K562 (cell line): ENCODE results near the gene IFT25. TPM values are rescaled to one million over a fixed set of nuclear protein-coding genes. Genes with fewer than 3 reads are reported as not detected.

Experiments used
- CREB1 ChIP-seq, 2 experiments: sonication (generic) in 1 of 2; formaldehyde crosslinking in 1 of 2; IDR thresholded peaks; 2 replicates each; pipeline versions ENCODE4 v1.6.1 to v1.8.0; 2012 to 2022; ENCODE audit warnings: inconsistent platforms in 1 of 2, mild to moderate bottlenecking in 1 of 2, missing genetic modification reagents in 1 of 2, moderate library complexity in 1 of 2
- ELK1 ChIP-seq: sonication (generic); formaldehyde crosslinking; IDR thresholded peaks from 2 replicates; pipeline ENCODE4 v1.8.1; 2022; ENCODE audit warnings: missing genetic modification reagents
- FOXP4 ChIP-seq: sonication (generic); formaldehyde crosslinking; IDR thresholded peaks from 2 replicates; pipeline ENCODE4 v1.8.0; 2022; ENCODE audit warnings: mild to moderate bottlenecking, missing genetic modification reagents, borderline replicate concordance
- KDM1A ChIP-seq, 2 experiments: fragments of 450-650 bp; IDR thresholded peaks; 2 replicates each; pipeline ENCODE4 v1.6.1; 2016; ENCODE audit warnings: mild to moderate bottlenecking in 2 of 2
- MCM2 ChIP-seq: fragments of 450-650 bp; IDR thresholded peaks from 2 replicates; pipeline ENCODE4 v1.6.1; 2017; ENCODE audit warnings: low read depth, mild to moderate bottlenecking
- PHB2 ChIP-seq: fragments of 450-650 bp; IDR thresholded peaks from 2 replicates; pipeline ENCODE4 v1.6.1; 2017; ENCODE audit warnings: low read depth
- RBM17 ChIP-seq: fragments of 200-400 bp; formaldehyde crosslinking; IDR thresholded peaks from 2 replicates; pipeline ENCODE4 v1.6.1; 2017; ENCODE audit warnings: low read depth, mild to moderate bottlenecking, low read length, borderline replicate concordance
- SLC30A9 ChIP-seq: fragments of 250-450 bp; sonication (Bioruptor Pico); IDR thresholded peaks from 2 replicates; pipeline ENCODE4 v1.8.0; 2022; ENCODE audit warnings: mild to moderate bottlenecking, moderate library complexity
- USF1 ChIP-seq: sonication (generic); formaldehyde crosslinking; IDR thresholded peaks from 2 replicates; pipeline ENCODE4 v1.9.0; 2022; ENCODE audit warnings: mild to moderate bottlenecking, missing genetic modification reagents
- USF2 ChIP-seq: sonication (generic); formaldehyde crosslinking; IDR thresholded peaks from 2 replicates; pipeline ENCODE4 v1.5.0; 2020; ENCODE audit warnings: missing genetic modification reagents
- ZBTB34 ChIP-seq: fragments of 250-450 bp; sonication (Bioruptor Pico); IDR thresholded peaks from 2 replicates; pipeline ENCODE4 v1.8.0; 2021; ENCODE audit warnings: mild to moderate bottlenecking, moderate library complexity
- ZNF436 ChIP-seq: fragments of 250-450, 450-650 bp; sonication (Bioruptor Pico); formaldehyde crosslinking; IDR thresholded peaks from 2 replicates; pipeline ENCODE4 v1.7.0; 2020; ENCODE audit warnings: mild to moderate bottlenecking
- polyA plus RNA-seq, 8 experiments: library from polyadenylated mRNA; depleted of rRNA in 4 of 8; stranded (reverse) in 5 of 8; unstranded in 3 of 8; fragments of >200 nt; fragmentation: Nextera tagmentation in 2 of 8; fragmentation: Illumina TruSeq in 1 of 8; extraction: Ambion mirVana in 2 of 8; extraction: Trizol in 1 of 8; gene quantifications; 2 replicates each; pipeline versions ENCODE4 v1.2.1 to v1.2.3, GENCODE V29; 2011 to 2014; ENCODE audit warnings: inconsistent platforms in 1 of 8, missing spikeins in 1 of 8
- total RNA-seq, 7 experiments: library from RNA; depleted of rRNA in 6 of 7; stranded (reverse); fragments of >200 nt in 6 of 7; fragmentation: Illumina TruSeq in 2 of 7; extraction: Trizol in 2 of 7; gene quantifications; 2 replicates each; pipeline versions ENCODE4 v1.2.1 to v1.2.3, GENCODE V29; 2011 to 2021; ENCODE audit warnings: low replicate concordance in 1 of 7
- TF ChIP-seq, protein P1 (sequence below), 2 experiments: IDR thresholded peaks; 2 replicates each; pipeline ENCODE4 v1.6.1; 2012; ENCODE audit warnings: improper control_type of control experiment in 2 of 2, low read depth in 2 of 2, low read length in 2 of 2, borderline replicate concordance in 1 of 2
- TF ChIP-seq, protein P2 (sequence below): fragments of 450-650 bp; IDR thresholded peaks from 2 replicates; pipeline ENCODE4 v1.6.1; 2017; ENCODE audit warnings: antibody characterized with exemption, mild to moderate bottlenecking

The IFT25 gene
- total and polyA plus RNA-seq, 9 of the 15 experiments (the other 6 are each of a cell fraction or from before 2014, with no cell fraction given): 93.6 to 209 (median 167) TPM

DNA sequence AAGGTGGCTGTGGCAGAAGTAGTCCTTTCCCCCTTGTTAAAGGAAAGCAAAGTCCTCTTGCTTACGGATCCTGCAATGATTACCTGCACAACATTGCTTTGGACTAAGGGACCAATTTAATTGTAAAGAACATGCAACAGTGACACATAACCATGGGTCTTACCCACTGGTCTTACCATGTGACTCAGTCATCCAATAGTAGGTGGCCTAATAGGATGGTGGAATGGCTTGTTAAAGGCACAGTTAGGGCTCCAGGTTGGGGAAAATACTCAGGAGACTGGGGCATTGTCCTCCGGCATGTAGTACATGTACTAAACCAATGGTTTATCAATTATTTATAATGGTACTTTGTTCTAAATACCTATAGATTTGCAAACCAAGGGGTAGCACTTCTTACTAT lies 53.8 kb downstream of the IFT25 start (continued):
- TF ChIP-seq FOXP4 (no peak), ZNF436 (CRISPR knock-in tag) (no peak), USF1 (CRISPR knock-in tag) (peak; percentile 74), ZBTB34 (CRISPR knock-in tag) (no peak), ELK1 (CRISPR knock-in tag) (no peak), MCM2 (no peak), KDM1A (IDR thresholded peaks at IDR 0.05) (no peak), SLC30A9 (no peak), RBM17 (no peak), PHB2 (no peak), USF2 (CRISPR knock-in tag) (peak; percentile 49), CREB1 (IDR thresholded peaks at IDR 0.05) (no peak), CREB1 (CRISPR knock-in tag; IDR thresholded peaks at IDR 0.05) (no peak)
- TF ChIP-seq, protein P1, sequence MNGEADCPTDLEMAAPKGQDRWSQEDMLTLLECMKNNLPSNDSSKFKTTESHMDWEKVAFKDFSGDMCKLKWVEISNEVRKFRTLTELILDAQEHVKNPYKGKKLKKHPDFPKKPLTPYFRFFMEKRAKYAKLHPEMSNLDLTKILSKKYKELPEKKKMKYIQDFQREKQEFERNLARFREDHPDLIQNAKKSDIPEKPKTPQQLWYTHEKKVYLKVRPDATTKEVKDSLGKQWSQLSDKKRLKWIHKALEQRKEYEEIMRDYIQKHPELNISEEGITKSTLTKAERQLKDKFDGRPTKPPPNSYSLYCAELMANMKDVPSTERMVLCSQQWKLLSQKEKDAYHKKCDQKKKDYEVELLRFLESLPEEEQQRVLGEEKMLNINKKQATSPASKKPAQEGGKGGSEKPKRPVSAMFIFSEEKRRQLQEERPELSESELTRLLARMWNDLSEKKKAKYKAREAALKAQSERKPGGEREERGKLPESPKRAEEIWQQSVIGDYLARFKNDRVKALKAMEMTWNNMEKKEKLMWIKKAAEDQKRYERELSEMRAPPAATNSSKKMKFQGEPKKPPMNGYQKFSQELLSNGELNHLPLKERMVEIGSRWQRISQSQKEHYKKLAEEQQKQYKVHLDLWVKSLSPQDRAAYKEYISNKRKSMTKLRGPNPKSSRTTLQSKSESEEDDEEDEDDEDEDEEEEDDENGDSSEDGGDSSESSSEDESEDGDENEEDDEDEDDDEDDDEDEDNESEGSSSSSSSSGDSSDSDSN (IDR thresholded peaks at IDR 0.05; ENCODE audit: borderline replicate concordance in 1 of 2, low read depth in 2 of 2, low read length in 2 of 2): no peak
- TF ChIP-seq, protein P2, sequence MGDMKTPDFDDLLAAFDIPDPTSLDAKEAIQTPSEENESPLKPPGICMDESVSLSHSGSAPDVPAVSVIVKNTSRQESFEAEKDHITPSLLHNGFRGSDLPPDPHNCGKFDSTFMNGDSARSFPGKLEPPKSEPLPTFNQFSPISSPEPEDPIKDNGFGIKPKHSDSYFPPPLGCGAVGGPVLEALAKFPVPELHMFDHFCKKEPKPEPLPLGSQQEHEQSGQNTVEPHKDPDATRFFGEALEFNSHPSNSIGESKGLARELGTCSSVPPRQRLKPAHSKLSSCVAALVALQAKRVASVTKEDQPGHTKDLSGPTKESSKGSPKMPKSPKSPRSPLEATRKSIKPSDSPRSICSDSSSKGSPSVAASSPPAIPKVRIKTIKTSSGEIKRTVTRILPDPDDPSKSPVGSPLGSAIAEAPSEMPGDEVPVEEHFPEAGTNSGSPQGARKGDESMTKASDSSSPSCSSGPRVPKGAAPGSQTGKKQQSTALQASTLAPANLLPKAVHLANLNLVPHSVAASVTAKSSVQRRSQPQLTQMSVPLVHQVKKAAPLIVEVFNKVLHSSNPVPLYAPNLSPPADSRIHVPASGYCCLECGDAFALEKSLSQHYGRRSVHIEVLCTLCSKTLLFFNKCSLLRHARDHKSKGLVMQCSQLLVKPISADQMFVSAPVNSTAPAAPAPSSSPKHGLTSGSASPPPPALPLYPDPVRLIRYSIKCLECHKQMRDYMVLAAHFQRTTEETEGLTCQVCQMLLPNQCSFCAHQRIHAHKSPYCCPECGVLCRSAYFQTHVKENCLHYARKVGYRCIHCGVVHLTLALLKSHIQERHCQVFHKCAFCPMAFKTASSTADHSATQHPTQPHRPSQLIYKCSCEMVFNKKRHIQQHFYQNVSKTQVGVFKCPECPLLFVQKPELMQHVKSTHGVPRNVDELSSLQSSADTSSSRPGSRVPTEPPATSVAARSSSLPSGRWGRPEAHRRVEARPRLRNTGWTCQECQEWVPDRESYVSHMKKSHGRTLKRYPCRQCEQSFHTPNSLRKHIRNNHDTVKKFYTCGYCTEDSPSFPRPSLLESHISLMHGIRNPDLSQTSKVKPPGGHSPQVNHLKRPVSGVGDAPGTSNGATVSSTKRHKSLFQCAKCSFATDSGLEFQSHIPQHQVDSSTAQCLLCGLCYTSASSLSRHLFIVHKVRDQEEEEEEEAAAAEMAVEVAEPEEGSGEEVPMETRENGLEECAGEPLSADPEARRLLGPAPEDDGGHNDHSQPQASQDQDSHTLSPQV: no peak
